Cardiac muscle cell (in vitro differentiated cells and primary cell): ENCODE measurements around the gene PC. TPM values are rescaled to one million over a fixed set of nuclear protein-coding genes. Genes with fewer than 3 reads are reported as not detected.
A peak's percentile ranks its signal among the peaks of the same experiment; 100 is the strongest.

Experiments used
- DNase-seq, 2 donors: peaks; one replicate each; pipeline versions ENCODE4 v3.0.0 to v3.0.0-alpha.2; 2010 to 2017; ENCODE audit warnings: low read depth in 1 of 2, low spot score in 1 of 2
- H3K27ac ChIP-seq: fragments of 200-600 bp; sonication (generic); 2 replicates; pipeline ENCODE4 v1.5.1; 2016
- H3K27me3 ChIP-seq: fragments of 200-600 bp; sonication (generic); 2 replicates; pipeline ENCODE4 v1.6.0; 2016; ENCODE audit warnings: control low read depth
- H3K36me3 ChIP-seq: fragments of 200-600 bp; sonication (generic); 2 replicates; pipeline ENCODE4 v1.5.1; 2016; ENCODE audit warnings: control low read depth
- H3K4me1 ChIP-seq: fragments of 200-600 bp; sonication (generic); 2 replicates; pipeline ENCODE4 v1.8.1; 2017; ENCODE audit warnings: low read depth, mild to moderate bottlenecking, mixed run types
- H3K4me3 ChIP-seq: fragments of 200-600 bp; sonication (generic); 2 replicates; pipeline ENCODE4 v1.5.1; 2016; ENCODE audit warnings: mild to moderate bottlenecking
- H3K9me3 ChIP-seq: fragments of 200-600 bp; sonication (generic); 2 replicates; pipeline ENCODE4 v1.5.1; 2017; ENCODE audit warnings: low read depth, mild to moderate bottlenecking, control low read depth
- polyA plus RNA-seq: library from polyadenylated mRNA; unstranded; fragments of >200 nt; fragmentation: Nextera tagmentation; extraction: Ambion mirVana; gene quantifications from 2 replicates; pipeline ENCODE4 v1.2.1, GENCODE V29; 2016
- total RNA-seq: library from RNA; depleted of rRNA; stranded (reverse); fragments of >200 nt; gene quantifications from 2 replicates; pipeline ENCODE4 v1.2.3, GENCODE V29; 2016
- TF ChIP-seq, protein P1 (sequence below): IDR thresholded peaks from 2 replicates; pipeline ENCODE4 v1.5.1; 2012; ENCODE audit warnings: low read depth, mild to moderate bottlenecking, low read length

PC gene
- total and polyA plus RNA-seq, 2 experiments from 2014 or later, result 20.5 to 30.7 TPM

GRCh38 chr11:66938582-66939135 lies 19.5 kb downstream of the PC start:
- Histone ChIP-seq H3K27ac (no peak overlapping the region), H3K36me3 (no peaks in the 10 kb centered on the region), H3K4me3 (no peak overlapping the region), H3K27me3 (no peaks in the 10 kb centered on the region), H3K4me1 (no peaks in the 10 kb centered on the region), H3K9me3 (no peaks in the 10 kb centered on the region)
- TF ChIP-seq, protein P1, sequence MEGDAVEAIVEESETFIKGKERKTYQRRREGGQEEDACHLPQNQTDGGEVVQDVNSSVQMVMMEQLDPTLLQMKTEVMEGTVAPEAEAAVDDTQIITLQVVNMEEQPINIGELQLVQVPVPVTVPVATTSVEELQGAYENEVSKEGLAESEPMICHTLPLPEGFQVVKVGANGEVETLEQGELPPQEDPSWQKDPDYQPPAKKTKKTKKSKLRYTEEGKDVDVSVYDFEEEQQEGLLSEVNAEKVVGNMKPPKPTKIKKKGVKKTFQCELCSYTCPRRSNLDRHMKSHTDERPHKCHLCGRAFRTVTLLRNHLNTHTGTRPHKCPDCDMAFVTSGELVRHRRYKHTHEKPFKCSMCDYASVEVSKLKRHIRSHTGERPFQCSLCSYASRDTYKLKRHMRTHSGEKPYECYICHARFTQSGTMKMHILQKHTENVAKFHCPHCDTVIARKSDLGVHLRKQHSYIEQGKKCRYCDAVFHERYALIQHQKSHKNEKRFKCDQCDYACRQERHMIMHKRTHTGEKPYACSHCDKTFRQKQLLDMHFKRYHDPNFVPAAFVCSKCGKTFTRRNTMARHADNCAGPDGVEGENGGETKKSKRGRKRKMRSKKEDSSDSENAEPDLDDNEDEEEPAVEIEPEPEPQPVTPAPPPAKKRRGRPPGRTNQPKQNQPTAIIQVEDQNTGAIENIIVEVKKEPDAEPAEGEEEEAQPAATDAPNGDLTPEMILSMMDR, result no peak
- no peak for DNase-seq

DNA sequence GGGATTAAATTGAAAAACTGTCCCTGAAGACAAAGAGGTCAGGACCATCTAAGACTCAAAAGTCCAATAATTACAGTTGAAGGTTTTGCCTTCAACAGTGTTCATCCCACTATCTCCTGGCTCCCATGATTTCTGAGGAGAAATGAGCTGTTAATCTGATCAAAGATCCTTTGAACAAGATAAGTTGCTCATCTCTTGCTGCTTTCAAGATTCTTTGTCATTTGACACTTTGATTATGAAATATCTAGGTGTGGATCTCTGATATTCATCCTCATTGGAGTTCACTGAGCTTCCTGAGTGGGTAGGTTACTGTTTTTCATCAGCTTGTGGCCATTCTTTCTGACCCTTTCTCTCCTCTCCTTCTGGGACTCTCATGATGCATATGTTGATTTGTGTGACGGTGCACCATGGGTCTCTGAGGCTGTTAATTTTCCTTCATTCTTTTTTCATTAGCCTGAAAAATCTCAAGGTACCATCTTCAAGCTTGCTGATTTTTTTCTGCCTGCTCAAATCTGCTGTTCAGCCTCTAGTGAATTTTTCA lies 20.9 kb downstream of the PC start:
- H3K36me3 ChIP-seq, result no peaks in the 10 kb centered on the region
- no peaks in the 10 kb centered on the region for H3K4me1 ChIP-seq
- no peaks in the 10 kb centered on the region for H3K9me3 ChIP-seq
- no peak overlapping the region for H3K4me3 ChIP-seq
- H3K27ac ChIP-seq, result no peak overlapping the region
- DNase-seq, result no peak
- TF ChIP-seq, protein P1, result no peak
- no peaks in the 10 kb centered on the region for H3K27me3 ChIP-seq

GRCh38 chr11:66936311-66936711 lies 21.9 kb downstream of the PC start:
- TF ChIP-seq, protein P1, result no peak
- DNase-seq, result peak in 1 of 2 donors; percentile 93
- Histone ChIP-seq H3K36me3 (no peaks in the 10 kb centered on the region), H3K9me3 (no peaks in the 10 kb centered on the region), H3K4me3 (no peak overlapping the region), H3K4me1 (no peaks in the 10 kb centered on the region), H3K27me3 (no peaks in the 10 kb centered on the region), H3K27ac (no peak overlapping the region)

DNA sequence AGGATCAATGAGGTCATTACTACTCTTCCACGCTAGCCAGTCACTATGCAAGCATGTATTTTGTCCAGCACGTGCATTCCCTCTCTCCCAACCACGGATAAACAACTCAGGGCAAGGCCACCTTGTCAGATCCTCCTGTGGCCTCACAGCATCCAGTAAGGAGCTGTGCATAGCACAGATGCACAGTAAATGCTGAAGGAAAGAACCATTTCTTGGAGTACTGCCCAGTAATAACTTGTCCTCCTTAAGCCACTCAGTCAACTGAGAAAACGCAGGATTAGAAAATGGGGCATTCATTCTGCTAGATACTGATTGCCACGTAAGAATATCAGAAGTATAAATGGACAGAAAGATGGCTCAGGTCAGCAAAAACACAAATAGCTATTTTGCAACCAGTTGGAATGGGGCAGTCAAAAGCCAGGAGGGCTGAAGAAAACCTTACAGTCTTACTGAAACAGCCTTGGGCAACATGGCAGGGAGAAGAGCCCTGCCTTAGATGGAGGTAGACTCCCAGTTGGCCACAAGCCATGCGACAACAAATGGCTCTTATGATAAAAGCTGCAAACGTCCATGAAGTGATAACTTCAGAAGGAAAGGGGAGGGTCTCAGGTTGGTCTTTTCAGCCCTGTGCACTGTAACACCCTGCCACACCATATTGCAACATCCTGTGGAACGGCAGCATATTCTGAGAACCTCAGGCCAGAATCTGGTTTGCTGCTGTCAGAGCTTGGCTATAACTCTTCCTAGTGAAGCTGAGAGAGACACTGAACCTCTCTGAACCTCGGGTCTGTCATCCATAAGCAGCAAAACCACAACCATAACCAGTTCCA lies 23.0 kb downstream of the PC start:
- H3K9me3 ChIP-seq, result no peaks in the 10 kb centered on the region
- no peak overlapping the region for H3K4me3 ChIP-seq
- H3K4me1 ChIP-seq, result no peaks in the 10 kb centered on the region
- TF ChIP-seq, protein P1, result no peak
- DNase-seq, result peak in 1 of 2 donors; percentile 88
- no peak overlapping the region for H3K27ac ChIP-seq
- no peaks in the 10 kb centered on the region for H3K27me3 ChIP-seq
- H3K36me3 ChIP-seq, result no peaks in the 10 kb centered on the region

GRCh38 chr11:66933531-66933930 lies 24.7 kb downstream of the PC start:
- Histone ChIP-seq H3K27ac (no peak overlapping the region), H3K27me3 (no peaks in the 10 kb centered on the region), H3K4me1 (no peaks in the 10 kb centered on the region), H3K4me3 (no peak overlapping the region), H3K9me3 (no peaks in the 10 kb centered on the region), H3K36me3 (no peaks in the 10 kb centered on the region)
- peak in 1 of 2 donors; percentile 35 for DNase-seq
- TF ChIP-seq, protein P1, result no peak
